HFF-Myc (cell line): ENCODE measurements around the gene IGFN1.

Source experiments
- DNase-seq: peaks from one replicate; pipeline ENCODE4 v3.0.0-alpha.2; 2011; ENCODE audit warnings: low read depth; ENCODE audit errors: extremely low read depth
- H3K4me3 ChIP-seq: replicated peaks from 2 replicates; pipeline ENCODE4 v1.5.1; 2011; ENCODE audit warnings: low read depth, mild to moderate bottlenecking, control low read depth, low read length
- TF ChIP-seq, protein P1 (sequence below): IDR thresholded peaks from 2 replicates; pipeline ENCODE4 v1.5.1; 2012; ENCODE audit warnings: mild to moderate bottlenecking, low read depth, low read length, control low read depth; ENCODE audit errors: missing control alignments

Gene IGFN1

DNA sequence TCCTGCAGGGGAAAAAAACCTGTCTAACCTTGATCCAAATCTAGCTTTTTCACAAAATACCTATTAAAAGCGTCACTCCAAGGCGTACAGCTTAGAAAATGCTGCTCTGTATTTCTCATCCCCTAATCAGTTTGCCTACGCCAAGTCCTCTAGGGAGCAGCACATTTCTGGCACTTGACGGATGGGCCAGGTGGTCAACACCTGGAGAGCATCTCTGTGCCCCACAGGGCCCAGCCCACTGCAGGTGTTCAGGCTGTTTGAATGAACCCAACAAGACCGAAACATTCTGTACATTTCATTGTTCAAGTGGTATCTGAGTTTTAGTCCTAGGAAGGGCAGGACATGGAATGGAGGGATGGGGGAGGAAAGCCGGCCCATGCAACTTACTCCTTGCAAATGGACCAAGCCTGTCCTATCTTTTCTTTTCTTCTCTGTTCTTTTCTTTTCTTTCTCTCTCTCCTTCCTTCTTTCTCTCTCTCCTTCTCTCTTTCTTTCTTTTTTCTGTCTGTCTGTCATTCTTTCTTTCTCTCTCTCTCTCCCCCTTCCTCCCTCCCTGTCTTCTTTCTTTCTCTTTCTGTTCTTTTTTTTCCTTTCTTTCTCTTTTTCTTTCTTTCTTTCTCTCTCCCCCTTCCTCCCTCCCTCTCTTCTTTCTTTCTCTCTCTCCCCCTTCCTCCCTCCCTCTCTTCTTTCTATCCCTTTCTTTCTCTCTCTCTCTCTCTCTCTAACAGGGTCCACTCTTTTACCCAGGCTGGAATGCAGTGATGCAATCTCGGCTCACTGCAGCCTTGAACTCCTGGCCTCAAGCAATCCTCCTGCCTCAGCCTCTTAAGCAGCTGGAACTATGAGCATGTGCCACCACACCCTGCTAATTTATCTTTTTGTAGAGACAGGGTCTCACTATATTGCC lies 29.1 kb downstream of the IGFN1 start:
- TF ChIP-seq, protein P1, sequence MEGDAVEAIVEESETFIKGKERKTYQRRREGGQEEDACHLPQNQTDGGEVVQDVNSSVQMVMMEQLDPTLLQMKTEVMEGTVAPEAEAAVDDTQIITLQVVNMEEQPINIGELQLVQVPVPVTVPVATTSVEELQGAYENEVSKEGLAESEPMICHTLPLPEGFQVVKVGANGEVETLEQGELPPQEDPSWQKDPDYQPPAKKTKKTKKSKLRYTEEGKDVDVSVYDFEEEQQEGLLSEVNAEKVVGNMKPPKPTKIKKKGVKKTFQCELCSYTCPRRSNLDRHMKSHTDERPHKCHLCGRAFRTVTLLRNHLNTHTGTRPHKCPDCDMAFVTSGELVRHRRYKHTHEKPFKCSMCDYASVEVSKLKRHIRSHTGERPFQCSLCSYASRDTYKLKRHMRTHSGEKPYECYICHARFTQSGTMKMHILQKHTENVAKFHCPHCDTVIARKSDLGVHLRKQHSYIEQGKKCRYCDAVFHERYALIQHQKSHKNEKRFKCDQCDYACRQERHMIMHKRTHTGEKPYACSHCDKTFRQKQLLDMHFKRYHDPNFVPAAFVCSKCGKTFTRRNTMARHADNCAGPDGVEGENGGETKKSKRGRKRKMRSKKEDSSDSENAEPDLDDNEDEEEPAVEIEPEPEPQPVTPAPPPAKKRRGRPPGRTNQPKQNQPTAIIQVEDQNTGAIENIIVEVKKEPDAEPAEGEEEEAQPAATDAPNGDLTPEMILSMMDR, result no peak
- DNase-seq, result no peak

DNA sequence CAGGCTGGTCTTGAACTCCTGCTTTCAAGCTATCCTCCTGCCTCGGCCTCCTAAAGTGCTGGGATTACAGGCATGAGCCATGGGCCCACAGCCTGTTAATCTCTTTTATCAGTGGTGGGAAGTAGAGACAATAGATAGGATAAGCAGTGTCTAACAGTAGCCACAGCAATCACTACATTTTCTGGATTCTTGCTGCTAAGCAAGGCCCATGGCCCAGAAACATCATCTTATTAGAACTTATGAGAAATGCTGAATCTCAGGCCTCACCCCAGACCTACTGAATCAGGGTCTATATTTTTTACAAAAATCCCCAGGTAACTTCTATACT lies 29.7 kb downstream of the IGFN1 start:
- TF ChIP-seq, protein P1, result no peak
- H3K4me3 ChIP-seq, result no peak overlapping the region
- DNase-seq, result no peak

More for the DNA sequence above, 29.1 kb downstream of the IGFN1 start:
- H3K4me3 ChIP-seq, result no peak overlapping the region

DNA sequence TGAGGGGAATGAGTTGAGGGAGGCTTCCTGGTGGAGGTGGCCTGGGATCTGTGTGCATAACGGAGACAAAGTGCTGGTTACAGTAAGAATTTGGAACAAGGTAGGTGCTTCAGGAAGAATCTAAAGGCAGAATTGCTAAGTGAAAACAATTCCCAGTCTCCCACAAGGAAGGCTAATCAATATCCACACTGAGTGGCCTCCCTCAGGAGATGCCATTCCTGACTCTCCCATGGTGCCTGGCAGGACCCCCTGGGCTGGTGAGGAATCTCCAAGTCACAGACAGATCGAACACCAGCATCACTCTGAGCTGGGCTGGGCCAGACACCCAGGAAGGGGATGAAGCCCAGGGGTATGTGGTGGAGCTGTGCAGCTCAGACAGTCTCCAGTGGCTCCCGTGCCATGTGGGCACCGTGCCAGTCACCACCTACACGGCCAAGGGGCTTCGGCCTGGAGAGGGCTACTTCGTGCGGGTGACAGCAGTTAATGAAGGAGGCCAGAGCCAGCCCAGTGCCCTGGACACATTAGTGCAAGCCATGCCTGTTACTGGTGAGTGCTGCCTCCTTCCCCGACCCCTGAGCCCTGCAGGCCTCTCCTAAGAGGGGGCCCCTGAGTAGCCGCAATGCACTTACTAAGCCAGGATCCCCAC lies 30.7 kb downstream of the IGFN1 start:
- no peak overlapping the region for H3K4me3 ChIP-seq
- TF ChIP-seq, protein P1, result no peak
- DNase-seq, result no peak

DNA sequence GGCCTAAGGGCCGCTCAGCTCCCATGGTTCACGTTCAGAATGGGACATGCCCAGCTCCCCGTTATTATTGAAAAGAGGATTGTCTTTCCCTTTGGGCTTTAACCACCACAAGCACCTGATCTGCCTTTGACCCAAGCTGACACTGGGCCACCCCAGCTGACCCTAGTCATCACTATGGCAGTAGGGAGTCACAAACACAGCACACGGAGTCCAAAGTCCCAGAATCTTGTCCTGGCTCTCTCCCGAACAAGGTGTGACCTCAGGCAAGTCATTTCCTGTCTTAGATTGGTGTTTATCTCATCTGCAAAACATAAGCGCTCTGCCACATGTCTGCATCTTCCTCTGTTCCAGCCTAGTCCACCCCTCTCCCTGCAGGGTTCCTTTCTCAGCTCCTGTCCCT lies 31.5 kb downstream of the IGFN1 start:
- TF ChIP-seq, protein P1, result no peak
- no peak overlapping the region for H3K4me3 ChIP-seq
- no peak for DNase-seq

DNA sequence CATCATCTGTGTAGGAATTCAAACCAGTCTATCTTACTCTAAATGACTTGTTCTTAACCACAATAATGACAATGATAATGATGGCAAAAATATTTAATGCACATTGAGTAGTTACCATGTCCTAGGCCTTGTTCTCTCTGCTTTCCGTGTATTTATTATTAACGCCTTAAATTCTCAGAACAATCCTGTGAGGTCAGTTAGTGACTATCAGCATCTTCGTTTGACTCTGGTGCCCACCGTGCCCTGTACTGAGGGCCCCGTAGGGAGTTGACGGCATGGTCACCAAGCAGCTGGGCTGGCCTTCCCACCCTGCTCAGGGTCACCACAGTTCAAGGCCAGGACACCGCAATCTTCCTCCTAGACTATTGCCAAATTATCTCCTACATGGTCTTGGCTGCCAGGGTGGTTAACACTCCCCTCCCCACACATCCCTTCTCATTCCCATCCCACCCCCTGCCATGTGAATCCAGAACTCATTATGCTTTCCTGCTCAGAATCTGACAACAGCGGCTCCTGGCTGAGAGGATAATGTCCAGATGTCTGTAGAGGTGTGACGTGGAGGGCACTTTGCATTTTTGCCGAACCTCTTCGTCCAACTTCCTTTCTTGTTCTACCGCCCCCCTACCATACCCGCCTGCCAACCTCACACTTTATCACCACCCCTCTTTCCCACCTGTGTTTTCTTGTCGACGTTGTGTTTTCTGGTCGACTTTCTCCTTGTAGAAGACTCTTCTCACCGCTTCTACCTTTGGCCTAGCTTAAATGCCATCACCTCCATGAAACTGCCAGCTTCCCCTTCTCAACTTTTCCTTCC lies 33.4 kb downstream of the IGFN1 start:
- TF ChIP-seq, protein P1, result no peak
- no peak for DNase-seq
- no peak overlapping the region for H3K4me3 ChIP-seq

DNA sequence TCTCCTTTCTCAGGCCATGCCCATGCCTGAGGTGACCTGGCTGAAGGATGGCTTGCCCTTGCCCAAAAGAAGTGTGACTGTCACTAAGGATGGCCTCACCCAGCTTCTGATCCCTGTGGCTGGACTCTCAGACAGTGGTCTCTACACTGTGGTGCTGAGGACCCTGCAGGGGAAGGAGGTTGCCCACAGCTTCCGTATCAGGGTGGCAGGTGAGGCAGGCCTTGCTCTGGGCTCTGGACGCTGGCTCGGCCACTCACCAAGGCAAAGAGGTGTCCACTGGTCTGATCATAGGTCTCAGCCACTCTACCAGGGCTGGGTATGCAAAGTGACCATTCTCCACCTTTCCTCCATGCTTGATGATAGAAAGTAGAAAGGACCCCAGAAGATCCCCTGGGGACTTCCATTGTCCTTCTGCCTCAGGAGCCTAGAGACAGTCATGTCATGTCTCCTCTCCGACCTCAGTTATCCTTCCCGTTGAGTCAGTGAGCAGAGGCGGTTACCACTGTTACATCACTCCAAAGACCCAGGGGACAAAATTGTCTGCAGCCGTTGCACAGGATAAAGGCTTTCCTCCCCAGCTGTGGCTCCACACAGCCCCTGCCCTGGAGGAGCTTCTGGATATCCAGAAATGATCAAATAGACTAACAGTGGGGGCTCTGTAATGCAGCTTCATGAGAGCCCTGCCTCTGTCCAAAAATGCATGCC lies 34.2 kb downstream of the IGFN1 start:
- no peak for DNase-seq

More for the DNA sequence above, 34.2 kb downstream of the IGFN1 start:
- TF ChIP-seq, protein P1, result no peak
- no peak overlapping the region for H3K4me3 ChIP-seq
